Neural progenitor cell (in vitro differentiated cells): ENCODE results near the gene SLC25A17. TPM values are rescaled to one million over a fixed set of nuclear protein-coding genes. Genes with fewer than 3 reads are reported as not detected.
"Not testable (repeated sequence)": the region's sequence is repeated elsewhere in the genome, so short reads cannot be mapped to it uniquely, and the experiment has no call there.

Source experiments
- DNase-seq: peaks from one replicate; pipeline ENCODE4 v3.0.0-alpha.2; 2016; ENCODE audit warnings: low spot score
- H2AFZ ChIP-seq: fragments of 200-600 bp; sonication (generic); replicated peaks from 2 replicates; pipeline ENCODE4 v1.6.1; 2016; ENCODE audit warnings: antibody characterized with exemption
- H3F3A ChIP-seq: fragments of 200-600 bp; sonication (generic); 2 replicates; pipeline ENCODE4 v1.6.1; 2016; ENCODE audit warnings: antibody characterized with exemption, low read depth
- H3K27ac ChIP-seq: fragments of 200-600 bp; sonication (generic); 2 replicates; pipeline ENCODE4 v1.5.1; 2016; ENCODE audit warnings: mild to moderate bottlenecking
- H3K27me3 ChIP-seq: fragments of 200-600 bp; sonication (generic); 2 replicates; pipeline ENCODE4 v1.6.1; 2016; ENCODE audit warnings: mild to moderate bottlenecking, moderate library complexity
- H3K36me3 ChIP-seq: fragments of 200-600 bp; sonication (generic); 2 replicates; pipeline ENCODE4 v1.5.1; 2016
- H3K4me1 ChIP-seq: fragments of 200-600 bp; sonication (generic); 2 replicates; pipeline ENCODE4 v1.6.1; 2016; ENCODE audit warnings: mixed run types
- H3K4me2 ChIP-seq: fragments of 200-600 bp; sonication (generic); 2 replicates; pipeline ENCODE4 v1.6.1; 2016
- H3K4me3 ChIP-seq: fragments of 200-600 bp; sonication (generic); 2 replicates; pipeline ENCODE4 v1.5.1; 2016
- H3K79me2 ChIP-seq: fragments of 200-600 bp; sonication (generic); 2 replicates; pipeline ENCODE4 v1.6.1; 2016; ENCODE audit warnings: low read depth
- H3K9ac ChIP-seq: fragments of 200-600 bp; sonication (generic); 2 replicates; pipeline ENCODE4 v1.6.1; 2016
- H3K9me3 ChIP-seq: fragments of 200-600 bp; sonication (generic); 2 replicates; pipeline ENCODE4 v1.5.1; 2016; ENCODE audit warnings: low read depth
- H4K20me1 ChIP-seq: fragments of 200-600 bp; sonication (generic); 2 replicates; pipeline ENCODE4 v1.6.1; 2016; ENCODE audit warnings: low read depth
- H3K27ac Mint-ChIP-seq: 3 replicates; pipeline ENCODE4 v1.8.0; 2021; ENCODE audit warnings: mixed read lengths
- H3K27me3 Mint-ChIP-seq: 2 replicates; pipeline ENCODE4 v1.8.0; 2022; ENCODE audit warnings: low read depth, mild to moderate bottlenecking, inconsistent platforms, moderate library complexity, mixed read lengths; ENCODE audit not compliant: insufficient read depth
- H3K36me3 Mint-ChIP-seq: 3 replicates; pipeline ENCODE4 v1.8.0; 2021; ENCODE audit warnings: mixed read lengths
- H3K4me1 Mint-ChIP-seq: 3 replicates; pipeline ENCODE4 v1.8.0; 2021; ENCODE audit warnings: mixed read lengths
- H3K4me3 Mint-ChIP-seq: 3 replicates; pipeline ENCODE4 v1.8.0; 2021; ENCODE audit warnings: mild to moderate bottlenecking, moderate library complexity, mixed read lengths
- H3K9me3 Mint-ChIP-seq: 3 replicates; pipeline ENCODE4 v1.8.0; 2020; ENCODE audit warnings: mixed read lengths
- EZH2 ChIP-seq: fragments of 200-600 bp; sonication (generic); IDR thresholded peaks from 2 replicates; pipeline ENCODE4 v1.6.1; 2017; ENCODE audit warnings: antibody characterized with exemption, mild to moderate bottlenecking, moderate library complexity
- EZH2phosphoT487 ChIP-seq: fragments of 200-600 bp; sonication (generic); IDR thresholded peaks from 2 replicates; pipeline ENCODE4 v1.6.1; 2017; ENCODE audit warnings: antibody characterized with exemption
- total RNA-seq: library from RNA; depleted of rRNA; stranded (reverse); fragments of >200 nt; gene quantifications from 2 replicates; pipeline ENCODE4 v1.2.3, GENCODE V29; 2015; ENCODE audit warnings: low replicate concordance
- TF ChIP-seq, protein P1 (sequence below): fragments of 200-600 bp; sonication (generic); IDR thresholded peaks from 2 replicates; pipeline ENCODE4 v1.5.1; 2017; ENCODE audit warnings: antibody characterized with exemption, mild to moderate bottlenecking

Gene SLC25A17
- total RNA-seq, 1 donor from 2014 or later: 31.7 TPM

DNA sequence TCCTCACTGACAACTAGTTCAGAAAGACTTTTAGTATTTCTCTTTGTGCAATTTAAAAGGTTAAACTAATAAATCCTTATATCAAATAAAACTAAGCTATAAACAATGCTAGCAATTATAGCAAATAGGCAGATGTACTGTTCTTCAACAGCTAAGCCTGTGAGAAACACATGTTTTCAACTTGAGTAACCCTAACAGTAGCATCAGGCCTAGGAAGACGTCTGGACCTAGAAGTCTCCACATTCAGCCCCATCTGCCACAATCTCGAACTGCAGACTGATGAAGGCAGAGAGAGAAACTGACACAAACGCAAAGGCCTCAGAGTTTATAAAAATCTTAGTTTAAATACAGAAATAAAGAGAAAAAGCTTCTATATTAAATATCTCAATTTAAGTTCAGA is 34.8 kb upstream of the SLC25A17 start:
- Histone ChIP-seq H3K4me1 (peaks cover 33% of the 10 kb centered on the region), H4K20me1 (peaks cover 62% of the 10 kb centered on the region), H3F3A (peaks cover 10% of the 10 kb centered on the region), H3K27ac (no peak overlapping the region), H3K9me3 (no peaks in the 10 kb centered on the region), H3K79me2 (peaks cover 95% of the 10 kb centered on the region), H3K9ac (peak overlapping the region; percentile 97), H2AFZ (no peak overlapping the region), H3K4me2 (peak overlapping the region; percentile 96), H3K27me3 (no peaks in the 10 kb centered on the region), H3K4me3 (peak overlapping the region; percentile 89), H3K36me3 (no peaks in the 10 kb centered on the region)
- H3K36me3 Mint-ChIP-seq: peaks cover 4% of the 10 kb centered on the region
- H3K9me3 Mint-ChIP-seq: no peaks in the 10 kb centered on the region
- TF ChIP-seq, protein P1, sequence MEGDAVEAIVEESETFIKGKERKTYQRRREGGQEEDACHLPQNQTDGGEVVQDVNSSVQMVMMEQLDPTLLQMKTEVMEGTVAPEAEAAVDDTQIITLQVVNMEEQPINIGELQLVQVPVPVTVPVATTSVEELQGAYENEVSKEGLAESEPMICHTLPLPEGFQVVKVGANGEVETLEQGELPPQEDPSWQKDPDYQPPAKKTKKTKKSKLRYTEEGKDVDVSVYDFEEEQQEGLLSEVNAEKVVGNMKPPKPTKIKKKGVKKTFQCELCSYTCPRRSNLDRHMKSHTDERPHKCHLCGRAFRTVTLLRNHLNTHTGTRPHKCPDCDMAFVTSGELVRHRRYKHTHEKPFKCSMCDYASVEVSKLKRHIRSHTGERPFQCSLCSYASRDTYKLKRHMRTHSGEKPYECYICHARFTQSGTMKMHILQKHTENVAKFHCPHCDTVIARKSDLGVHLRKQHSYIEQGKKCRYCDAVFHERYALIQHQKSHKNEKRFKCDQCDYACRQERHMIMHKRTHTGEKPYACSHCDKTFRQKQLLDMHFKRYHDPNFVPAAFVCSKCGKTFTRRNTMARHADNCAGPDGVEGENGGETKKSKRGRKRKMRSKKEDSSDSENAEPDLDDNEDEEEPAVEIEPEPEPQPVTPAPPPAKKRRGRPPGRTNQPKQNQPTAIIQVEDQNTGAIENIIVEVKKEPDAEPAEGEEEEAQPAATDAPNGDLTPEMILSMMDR: no peak
- no peak for TF ChIP-seq EZH2phosphoT487
- TF ChIP-seq EZH2: no peak
- peak overlapping the region; percentile 74 for H3K4me3 Mint-ChIP-seq
- DNase-seq: no peak
- peaks cover 44% of the 10 kb centered on the region for H3K4me1 Mint-ChIP-seq
- H3K27ac Mint-ChIP-seq: peak overlapping the region; percentile 76
- no peaks in the 10 kb centered on the region for H3K27me3 Mint-ChIP-seq

DNA sequence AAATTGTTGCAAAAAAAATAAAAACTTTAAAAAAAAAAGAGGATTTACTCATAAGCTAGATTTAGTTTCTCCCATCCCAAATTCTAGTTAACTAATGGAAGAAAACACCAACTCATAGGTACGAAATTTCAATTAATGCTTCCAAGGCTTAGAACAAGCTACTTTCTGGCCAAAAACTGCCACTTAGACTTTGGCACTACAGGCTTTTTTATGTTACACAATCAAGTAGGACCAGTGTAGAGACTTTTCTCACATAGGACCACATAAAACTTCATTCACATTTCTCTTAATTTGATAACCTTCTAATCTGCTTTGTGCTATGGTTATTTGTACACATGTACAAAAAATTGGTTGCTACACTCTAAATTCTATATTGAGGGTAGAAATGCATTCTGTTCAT is 34.2 kb upstream of the SLC25A17 start:
- Mint-ChIP-seq H3K27ac (peak overlapping the region; percentile 92), H3K27me3 (no peaks in the 10 kb centered on the region), H3K4me1 (peaks cover 42% of the 10 kb centered on the region), H3K4me3 (no peak overlapping the region), H3K36me3 (peaks cover 4% of the 10 kb centered on the region), H3K9me3 (no peaks in the 10 kb centered on the region)
- no peak overlapping the region for H2AFZ ChIP-seq
- no peak overlapping the region for H3K4me3 ChIP-seq
- H3K36me3 ChIP-seq: peaks cover 6% of the 10 kb centered on the region
- peaks cover 62% of the 10 kb centered on the region for H4K20me1 ChIP-seq
- peaks cover 10% of the 10 kb centered on the region for H3F3A ChIP-seq
- H3K9me3 ChIP-seq: no peaks in the 10 kb centered on the region
- H3K27ac ChIP-seq: no peak overlapping the region
- H3K9ac ChIP-seq: peak overlapping the region; percentile 97
- no peak for TF ChIP-seq EZH2phosphoT487
- TF ChIP-seq, protein P1: no peak
- peaks cover 95% of the 10 kb centered on the region for H3K79me2 ChIP-seq
- no peak for DNase-seq
- peaks cover 33% of the 10 kb centered on the region for H3K4me1 ChIP-seq
- peak overlapping the region; percentile 96 for H3K4me2 ChIP-seq
- H3K27me3 ChIP-seq: no peaks in the 10 kb centered on the region

DNA sequence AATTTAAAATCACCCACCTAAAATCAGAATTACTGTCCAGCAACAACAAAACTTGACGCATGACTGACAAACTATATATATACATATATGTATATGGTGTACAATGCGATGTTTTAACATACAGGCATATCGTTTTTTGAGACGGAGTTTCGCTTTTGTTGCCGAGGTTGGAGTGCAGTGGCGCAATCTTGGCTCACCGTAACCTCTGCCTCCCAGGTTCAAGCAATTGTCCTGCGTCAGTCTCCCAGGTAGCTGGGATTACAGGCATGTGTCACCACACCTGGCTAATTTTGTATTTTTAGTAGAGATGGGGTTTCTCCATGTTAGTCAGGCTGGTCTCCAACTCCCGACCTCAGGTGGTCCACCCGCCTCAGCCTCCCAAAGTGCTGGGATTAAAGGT is 26.7 kb upstream of the SLC25A17 start:
- not testable (repeated sequence) for H3K27ac Mint-ChIP-seq, H3K27me3 Mint-ChIP-seq, H3K27ac ChIP-seq, H3K9me3 Mint-ChIP-seq, H3K4me1 Mint-ChIP-seq, H3K27me3 ChIP-seq, H2AFZ ChIP-seq, DNase-seq, H3K4me1 ChIP-seq, H3K4me2 ChIP-seq, H3K4me3 Mint-ChIP-seq, H3K4me3 ChIP-seq, H3K9me3 ChIP-seq, H3K9ac ChIP-seq
- H3F3A ChIP-seq: peaks cover 20% of the 10 kb centered on the region
- H3K79me2 ChIP-seq: peaks cover 100% of the 10 kb centered on the region
- peaks cover 36% of the 10 kb centered on the region for H4K20me1 ChIP-seq
- H3K36me3 ChIP-seq: peaks cover 38% of the 10 kb centered on the region
- H3K36me3 Mint-ChIP-seq: peaks cover 18% of the 10 kb centered on the region

DNA sequence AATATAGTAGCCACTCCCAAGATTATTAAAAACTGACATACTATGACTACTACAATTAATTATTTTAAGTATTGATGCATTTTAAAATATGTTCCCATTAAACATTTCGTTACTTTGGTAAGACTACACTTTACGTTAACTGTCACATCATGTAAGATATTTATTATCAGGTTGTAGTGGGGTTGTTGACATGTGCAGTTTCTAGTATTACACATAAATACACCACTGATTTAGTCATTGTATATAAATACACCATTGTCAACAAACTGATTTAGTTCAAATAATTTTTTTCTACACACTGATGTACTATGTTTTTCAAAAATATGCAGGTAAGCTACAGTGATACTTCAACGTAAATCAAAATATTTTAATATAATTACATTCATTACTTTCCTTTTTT is 25.8 kb upstream of the SLC25A17 start:
- H3K4me1 ChIP-seq: no peaks in the 10 kb centered on the region

More for the DNA sequence above, 25.8 kb upstream of the SLC25A17 start:
- no peaks in the 10 kb centered on the region for H3K9me3 ChIP-seq
- no peak overlapping the region for H3K4me2 ChIP-seq
- no peak overlapping the region for H3K9ac ChIP-seq
- no peak for DNase-seq
- peaks cover 42% of the 10 kb centered on the region for H3K36me3 ChIP-seq
- peaks cover 100% of the 10 kb centered on the region for H3K79me2 ChIP-seq
- no peaks in the 10 kb centered on the region for H3K27me3 ChIP-seq
- H3K27me3 Mint-ChIP-seq: no peaks in the 10 kb centered on the region
- H3K4me3 ChIP-seq: no peak overlapping the region
- H2AFZ ChIP-seq: no peak overlapping the region
- H4K20me1 ChIP-seq: peaks cover 30% of the 10 kb centered on the region
- no peak overlapping the region for H3K4me3 Mint-ChIP-seq
- H3K36me3 Mint-ChIP-seq: peaks cover 15% of the 10 kb centered on the region
- peaks cover 20% of the 10 kb centered on the region for H3F3A ChIP-seq
- no peak overlapping the region for H3K27ac Mint-ChIP-seq
- TF ChIP-seq EZH2: no peak
- TF ChIP-seq, protein P1: no peak
- TF ChIP-seq EZH2phosphoT487: no peak
- no peak overlapping the region for H3K27ac ChIP-seq
- H3K4me1 Mint-ChIP-seq: no peaks in the 10 kb centered on the region
- H3K9me3 Mint-ChIP-seq: no peaks in the 10 kb centered on the region
